Sigmoid colon (tissue), 7 donors: Measurements from ENCODE around the gene ARPC5. TPM values are rescaled to one million over a fixed set of nuclear protein-coding genes. Genes with fewer than 3 reads are reported as not detected.

Experiments used
- DNase-seq: peaks from one replicate; pipeline ENCODE4 v3.0.0-alpha.2; 2019
- H3K27ac ChIP-seq, 4 donors: fragments of 200-600 bp; sonication (generic); one replicate each; pipeline ENCODE4 v1.5.1; 2016 to 2019; ENCODE audit warnings: mild to moderate bottlenecking in 1 of 4
- H3K27me3 ChIP-seq, 3 donors: fragments of 200-600 bp; sonication (generic); one replicate each; pipeline ENCODE4 v1.5.1; 2019; ENCODE audit warnings: mild to moderate bottlenecking in 1 of 3
- H3K36me3 ChIP-seq, 4 donors: fragments of 200-600 bp; sonication (generic); one replicate each; pipeline ENCODE4 v1.5.1; 2016 to 2019
- H3K4me1 ChIP-seq, 4 donors: fragments of 200-600 bp; sonication (generic); one replicate each; pipeline ENCODE4 v1.5.1; 2017 to 2019
- H3K4me3 ChIP-seq, 4 donors: fragments of 200-600 bp; sonication (generic); one replicate each; pipeline ENCODE4 v1.5.1; 2017 to 2019; ENCODE audit warnings: mild to moderate bottlenecking in 2 of 4, moderate library complexity in 1 of 4
- H3K9me3 ChIP-seq, 4 donors: fragments of 200-600 bp in 3 of 4; sonication (generic) in 3 of 4; one replicate each; pipeline versions ENCODE4 v1.5.1 to v1.6.1; 2013 to 2019
- EP300 ChIP-seq, 4 donors: sonication (generic); formaldehyde crosslinking; IDR thresholded peaks; one replicate each; pipeline ENCODE4 v1.6.1; 2017; ENCODE audit warnings: antibody characterized with exemption in 4 of 4
- POLR2A ChIP-seq, 2 donors: fragments of 450-650 bp; IDR thresholded peaks; one replicate each; pipeline ENCODE4 v1.6.1; 2016; ENCODE audit warnings: antibody characterized with exemption in 2 of 2, mild to moderate bottlenecking in 2 of 2, moderate library complexity in 2 of 2
- POLR2AphosphoS5 ChIP-seq, 4 donors: sonication (generic); formaldehyde crosslinking; IDR thresholded peaks; one replicate each; pipeline ENCODE4 v1.6.1; 2017; ENCODE audit warnings: antibody characterized with exemption in 4 of 4
- WGBS, 2 donors: extraction: QIAGEN DNeasy Blood & Tissue Kit; methylation state at CpG; one replicate each; pipeline ENCODE4 v1.1.7; 2013; 5-methylcytosine and 5-hydroxymethylcytosine counted together
- intact Hi-C: fragments of 100-400 bp; cut with DNase I; formaldehyde crosslinking; loops from one replicate; pipeline ENCODE4 v1.15.1; 2023
- polyA plus RNA-seq, 3 donors: library from polyadenylated mRNA; stranded (reverse); fragments of 200-250 nt; gene quantifications; one replicate each; pipeline ENCODE4 v1.2.3, GENCODE V29; 2013
- total RNA-seq, 4 donors: library from RNA; depleted of rRNA; stranded (reverse); fragments of >200 nt; gene quantifications; one replicate each; pipeline ENCODE4 v1.1.0, GENCODE V29; 2016
- TF ChIP-seq, protein P1 (sequence below), 4 experiments: fragments of 450-650 bp in 3 of 4; fragments of 200-600 bp in 1 of 4; IDR thresholded peaks; one replicate each; pipeline ENCODE4 v1.5.1; 2016 to 2019; ENCODE audit warnings: antibody characterized with exemption in 4 of 4, mild to moderate bottlenecking in 3 of 4, moderate library complexity in 2 of 4
- donor health status: healthy with polysubstance abuse.
- donor health status: Bipolar disorder and iron deficiency.
- donor health status: healthy.

ARPC5 gene
- total and polyA plus RNA-seq, 7 donors, result 57.3 to 278 (median 95.6) TPM

DNA sequence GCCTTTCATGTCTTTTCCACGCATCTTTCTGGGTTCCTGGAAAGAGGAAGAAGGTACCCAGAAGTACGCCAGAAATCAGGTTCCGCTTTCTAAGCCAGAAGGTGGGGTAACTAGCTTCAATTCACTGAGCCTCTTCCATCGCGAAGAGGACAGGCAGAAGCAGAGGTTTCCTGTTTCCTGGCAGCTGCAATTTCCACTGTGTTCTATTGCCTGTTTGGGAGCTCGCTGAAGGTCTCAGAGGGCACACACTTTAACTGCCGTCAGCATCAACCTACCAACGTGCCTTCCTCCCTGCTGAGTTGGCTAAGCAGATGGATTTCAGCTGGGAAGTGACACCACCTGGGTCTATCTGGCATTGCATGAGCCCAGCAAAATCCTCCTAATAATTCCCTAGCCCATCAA is 55.3 kb downstream of the ARPC5 start:
- Histone ChIP-seq H3K36me3 (no peaks in the 10 kb centered on the region), H3K27ac (peak overlapping the region in 3 of 4 donors; percentile 14 to 73 (median 34)), H3K4me1 (peaks cover 0 to 35% (median 17%) of the 10 kb centered on the region in 4 donors), H3K9me3 (no peaks in the 10 kb centered on the region), H3K4me3 (no peak overlapping the region), H3K27me3 (no peaks in the 10 kb centered on the region)
- intact Hi-C loops, result no loop called here
- TF ChIP-seq POLR2AphosphoS5 (IDR thresholded peaks at IDR 0.05), result peak in 1 of 4 donors; percentile 24
- no peak for TF ChIP-seq POLR2A (IDR thresholded peaks at IDR 0.05)
- no peak for TF ChIP-seq EP300 (IDR thresholded peaks at IDR 0.05)
- TF ChIP-seq, protein P1, sequence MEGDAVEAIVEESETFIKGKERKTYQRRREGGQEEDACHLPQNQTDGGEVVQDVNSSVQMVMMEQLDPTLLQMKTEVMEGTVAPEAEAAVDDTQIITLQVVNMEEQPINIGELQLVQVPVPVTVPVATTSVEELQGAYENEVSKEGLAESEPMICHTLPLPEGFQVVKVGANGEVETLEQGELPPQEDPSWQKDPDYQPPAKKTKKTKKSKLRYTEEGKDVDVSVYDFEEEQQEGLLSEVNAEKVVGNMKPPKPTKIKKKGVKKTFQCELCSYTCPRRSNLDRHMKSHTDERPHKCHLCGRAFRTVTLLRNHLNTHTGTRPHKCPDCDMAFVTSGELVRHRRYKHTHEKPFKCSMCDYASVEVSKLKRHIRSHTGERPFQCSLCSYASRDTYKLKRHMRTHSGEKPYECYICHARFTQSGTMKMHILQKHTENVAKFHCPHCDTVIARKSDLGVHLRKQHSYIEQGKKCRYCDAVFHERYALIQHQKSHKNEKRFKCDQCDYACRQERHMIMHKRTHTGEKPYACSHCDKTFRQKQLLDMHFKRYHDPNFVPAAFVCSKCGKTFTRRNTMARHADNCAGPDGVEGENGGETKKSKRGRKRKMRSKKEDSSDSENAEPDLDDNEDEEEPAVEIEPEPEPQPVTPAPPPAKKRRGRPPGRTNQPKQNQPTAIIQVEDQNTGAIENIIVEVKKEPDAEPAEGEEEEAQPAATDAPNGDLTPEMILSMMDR (IDR thresholded peaks at IDR 0.05), result no peak
- no peak for DNase-seq
- WGBS, 2 donors, result 27 to 72% methylated on average over 8 of the region's 8 CpGs

DNA sequence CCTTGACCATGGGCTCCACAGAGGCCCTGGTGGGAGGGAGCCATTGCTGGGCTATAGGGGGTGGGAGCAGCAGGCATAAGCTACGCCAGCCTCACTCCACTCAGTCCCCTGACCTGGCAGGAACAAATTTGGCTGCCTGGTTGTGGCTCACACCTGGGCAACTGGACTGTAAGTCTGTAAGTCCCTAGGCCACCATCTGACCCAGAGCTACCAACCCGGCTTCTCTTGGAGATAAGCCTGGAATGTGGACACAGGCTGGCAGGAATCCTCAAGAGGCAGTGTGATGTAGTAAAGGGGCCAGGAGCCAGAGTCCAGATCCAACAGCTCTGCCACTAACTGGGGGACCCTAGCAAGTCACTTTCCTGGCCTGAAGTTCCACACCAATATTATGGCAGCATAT is 56.7 kb downstream of the ARPC5 start:
- Histone ChIP-seq H3K27me3 (no peaks in the 10 kb centered on the region), H3K4me1 (peaks cover 0 to 37% (median 14%) of the 10 kb centered on the region in 4 donors), H3K36me3 (no peaks in the 10 kb centered on the region), H3K9me3 (no peaks in the 10 kb centered on the region), H3K4me3 (no peak overlapping the region), H3K27ac (peak overlapping the region in 1 of 4 donors; percentile 21)
- DNase-seq, result no peak
- intact Hi-C loops, result no loop called here
- 89 to 94% methylated on average over 2 of the region's 2 CpGs for WGBS, 2 donors
- TF ChIP-seq POLR2AphosphoS5 (IDR thresholded peaks at IDR 0.05) (no peak), POLR2A (IDR thresholded peaks at IDR 0.05) (no peak), EP300 (IDR thresholded peaks at IDR 0.05) (no peak)

DNA sequence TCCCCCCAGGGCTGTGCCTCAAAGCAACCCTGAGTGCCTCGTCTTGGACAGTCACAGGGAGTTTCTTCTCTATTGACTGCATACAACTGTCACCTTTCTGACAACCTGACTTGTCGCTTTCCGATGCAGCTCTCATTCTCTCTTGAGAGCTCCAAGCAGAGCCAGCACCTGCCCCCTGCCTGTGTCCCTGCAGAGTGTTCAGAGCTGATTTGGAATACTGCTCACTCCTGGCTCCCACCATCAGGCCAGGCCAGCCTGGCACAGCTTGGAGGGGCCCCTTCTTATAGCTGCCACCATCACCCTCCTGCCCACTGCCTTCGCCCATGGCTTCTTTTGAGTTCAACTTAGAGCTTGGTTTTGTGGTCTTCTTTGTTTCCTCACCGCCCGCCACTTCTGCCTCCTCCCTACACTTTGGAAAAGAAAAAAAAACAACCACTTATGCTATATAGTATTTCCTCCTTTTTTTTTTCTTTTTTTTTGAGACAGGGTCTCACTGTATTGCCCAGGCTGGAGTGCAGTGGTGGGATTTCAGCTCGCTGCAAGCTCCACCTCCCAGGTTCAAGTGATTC is 57.6 kb downstream of the ARPC5 start:
- WGBS, 2 donors, result 72 to 92% methylated on average over 7 of the region's 7 CpGs
- H3K27ac ChIP-seq, result peak overlapping the region in 1 of 4 donors; percentile 21
- no peaks in the 10 kb centered on the region for H3K9me3 ChIP-seq
- H3K36me3 ChIP-seq, result no peaks in the 10 kb centered on the region
- TF ChIP-seq POLR2A (IDR thresholded peaks at IDR 0.05), result no peak
- TF ChIP-seq EP300 (IDR thresholded peaks at IDR 0.05), result no peak
- TF ChIP-seq, protein P1 (IDR thresholded peaks at IDR 0.05), result no peak
- TF ChIP-seq POLR2AphosphoS5 (IDR thresholded peaks at IDR 0.05), result no peak
- DNase-seq, result no peak
- H3K4me1 ChIP-seq, result peaks cover 0 to 37% (median 14%) of the 10 kb centered on the region in 4 donors
- no peak overlapping the region for H3K4me3 ChIP-seq
- intact Hi-C loops, result no loop called here
- no peaks in the 10 kb centered on the region for H3K27me3 ChIP-seq

DNA sequence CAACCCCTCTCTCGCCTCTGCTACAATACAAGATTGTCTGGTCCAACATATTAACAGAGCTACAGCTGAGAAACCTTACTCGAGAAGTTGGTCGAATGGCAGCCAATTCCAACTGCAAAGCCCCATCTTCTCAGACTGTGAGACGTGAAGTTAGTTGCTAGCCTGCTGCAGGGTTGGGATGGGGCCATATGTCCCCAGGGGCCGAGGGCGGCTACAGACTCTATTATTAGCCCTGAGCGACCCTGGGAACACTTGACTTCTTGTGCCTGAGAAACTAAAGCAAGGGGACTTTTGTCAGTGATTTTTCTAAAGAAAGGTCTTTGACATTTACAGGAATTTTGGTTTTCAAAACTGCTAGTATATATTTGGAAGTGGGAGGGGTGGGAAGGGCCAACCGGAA is 59.0 kb downstream of the ARPC5 start:
- intact Hi-C loops, result no loop called here
- Histone ChIP-seq H3K36me3 (no peaks in the 10 kb centered on the region), H3K27me3 (no peaks in the 10 kb centered on the region), H3K4me3 (no peak overlapping the region), H3K27ac (no peak overlapping the region), H3K9me3 (no peaks in the 10 kb centered on the region), H3K4me1 (peaks cover 0 to 28% (median 5%) of the 10 kb centered on the region in 4 donors)
- 79 to 93% methylated on average over 8 of the region's 8 CpGs for WGBS, 2 donors
- no peak for DNase-seq
- TF ChIP-seq, protein P1 (IDR thresholded peaks at IDR 0.05), result no peak
- TF ChIP-seq POLR2A (IDR thresholded peaks at IDR 0.05), result no peak
- TF ChIP-seq EP300 (IDR thresholded peaks at IDR 0.05), result no peak
- TF ChIP-seq POLR2AphosphoS5 (IDR thresholded peaks at IDR 0.05), result no peak

DNA sequence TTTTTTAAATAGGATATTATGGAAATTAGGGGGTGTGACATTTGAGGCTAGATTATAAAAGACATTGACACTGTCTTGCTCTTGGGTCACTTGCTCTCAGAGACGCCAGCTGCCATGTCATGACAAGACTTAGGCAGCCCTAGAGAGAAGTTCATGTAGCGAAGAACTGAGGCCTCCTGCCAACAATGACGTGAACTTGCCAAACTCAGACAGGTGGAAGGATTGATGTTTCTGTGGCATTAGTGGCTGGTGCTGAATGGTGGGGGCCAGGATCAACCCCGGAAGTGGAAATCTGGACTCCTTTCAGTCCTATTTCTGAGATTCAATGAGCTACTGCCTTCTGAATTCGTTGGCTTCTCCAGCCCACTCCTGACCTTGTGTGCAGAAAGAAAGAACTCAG is 60.0 kb downstream of the ARPC5 start:
- Histone ChIP-seq H3K27me3 (no peaks in the 10 kb centered on the region), H3K27ac (no peak overlapping the region), H3K36me3 (no peaks in the 10 kb centered on the region), H3K4me3 (no peak overlapping the region), H3K9me3 (no peaks in the 10 kb centered on the region), H3K4me1 (peaks cover 0 to 34% (median 7%) of the 10 kb centered on the region in 4 donors)
- no peak for DNase-seq
- TF ChIP-seq EP300 (IDR thresholded peaks at IDR 0.05), result no peak
- no peak for TF ChIP-seq POLR2A (IDR thresholded peaks at IDR 0.05)
- no peak for TF ChIP-seq POLR2AphosphoS5 (IDR thresholded peaks at IDR 0.05)
- TF ChIP-seq, protein P1 (IDR thresholded peaks at IDR 0.05), result no peak
- intact Hi-C loops, result no loop called here
- WGBS, 2 donors, result 94 to 96% methylated on average over 5 of the region's 5 CpGs
